HCT116 (cell line): Measurements from ENCODE around the gene SEMA6A. TPM values are rescaled to one million over a fixed set of nuclear protein-coding genes. Genes with fewer than 3 reads are reported as not detected.

Experiments
- ATAC-seq: fragments of 200-7000 bp; cut with Tn5 transposase; 2 replicates; pipeline ENCODE4 v1.9.1; 2020; ENCODE audit warnings: mild to moderate bottlenecking, moderate library complexity
- BruUV-seq: library from RNA; stranded (reverse); fragments of 400-500 nt; replicated peaks from 2 replicates; lab custom pipeline; 2021; lab: Mats Ljungman, UMichigan
- CTCF ChIA-PET: fragments of 300-600 bp; sonication (Branson Sonifier 250); formaldehyde crosslinking; loops from one replicate; lab custom pipeline; 2021; ENCODE audit warnings: antibody characterized with exemption; lab: Charles Lee
- POLR2A ChIA-PET: fragments of 300-600, 350-600 bp; sonication (Branson Sonifier 250); formaldehyde crosslinking; loops from one replicate; lab custom pipeline; 2021; ENCODE audit warnings: antibody characterized with exemption; lab: Charles Lee
- RAD21 ChIA-PET, 2 experiments: fragments of 300-600 bp; sonication (Branson Sonifier 250); formaldehyde crosslinking; loops; one replicate each; lab custom pipeline; 2023; ENCODE audit warnings: low total read pairs in 2 of 2; ENCODE audit not compliant: uncharacterized antibody in 2 of 2, unreplicated experiment in 2 of 2, low non-redundant PET in 1 of 2; lab: Charles Lee
- DNase-seq: peaks from one replicate; pipeline ENCODE4 v3.0.0-alpha.2; 2010; ENCODE audit warnings: low read depth, low spot score
- H2AFZ ChIP-seq: fragments of 200-600 bp; shearing (Covaris generic), sonication (generic); 2 replicates; pipeline ENCODE4 v1.6.1; 2017; ENCODE audit warnings: low read depth, mixed run types, mixed read lengths, antibody characterized with exemption, low read length; ENCODE audit not compliant: poor library complexity, severe bottlenecking
- H3K27ac ChIP-seq: 2 replicates; pipeline ENCODE4 v1.5.1; 2012; ENCODE audit warnings: low read depth, low read length
- H3K27me3 ChIP-seq: fragments of 200-600 bp; sonication (generic); 2 replicates; pipeline ENCODE4 v1.6.1; 2016; ENCODE audit warnings: mixed run types, low read length, mixed read lengths; ENCODE audit not compliant: insufficient read depth
- H3K36me3 ChIP-seq, 2 experiments: fragments of 200-500 bp in 1 of 2; fragments of 200-600 bp in 1 of 2; sonication (Bioruptor generic) in 1 of 2; sonication (generic) in 1 of 2; 2 replicates each; pipeline versions ENCODE4 v1.5.1 to v1.6.1; 2014 to 2016; ENCODE audit warnings: low read length in 2 of 2, inconsistent platforms in 1 of 2, mixed read lengths in 1 of 2, mixed run types in 1 of 2; ENCODE audit not compliant: insufficient read depth in 2 of 2, control insufficient read depth in 1 of 2
- H3K4me1 ChIP-seq, 2 experiments: fragments of 200-600 bp in 1 of 2; sonication (generic) in 1 of 2; 2 replicates each; pipeline versions ENCODE4 v1.5.1 to v1.6.1; 2012 to 2017; ENCODE audit warnings: low read length in 2 of 2, inconsistent platforms in 1 of 2, mild to moderate bottlenecking in 1 of 2, mixed read lengths in 1 of 2, mixed run types in 1 of 2, moderate library complexity in 1 of 2; ENCODE audit not compliant: insufficient read depth in 2 of 2, control insufficient read depth in 1 of 2
- H3K4me2 ChIP-seq: fragments of 200-600 bp; sonication (generic); 2 replicates; pipeline ENCODE4 v1.6.1; 2017; ENCODE audit warnings: mixed run types, low read length, mixed read lengths
- H3K4me3 ChIP-seq, 2 experiments: fragments of 200-600 bp in 1 of 2; sonication (generic) in 1 of 2; replicated peaks in 1 of 2; 2 replicates each; pipeline ENCODE4 v1.5.1; 2011 to 2016; ENCODE audit warnings: low read length in 2 of 2, control low read depth in 1 of 2, low read depth in 1 of 2, mild to moderate bottlenecking in 1 of 2, mixed read lengths in 1 of 2, mixed run types in 1 of 2
- H3K79me2 ChIP-seq: fragments of 200-600 bp; sonication (generic); 2 replicates; pipeline ENCODE4 v1.6.1; 2017; ENCODE audit warnings: mild to moderate bottlenecking, mixed run types, low read length, moderate library complexity, mixed read lengths; ENCODE audit not compliant: insufficient read depth
- H3K9ac ChIP-seq: fragments of 200-600 bp; sonication (generic); 2 replicates; pipeline ENCODE4 v1.6.1; 2016; ENCODE audit warnings: low read length, mixed read lengths
- H3K9me2 ChIP-seq: fragments of 200-600 bp; sonication (generic), shearing (Covaris generic); 2 replicates; pipeline ENCODE4 v1.6.1; 2017; ENCODE audit warnings: mixed run types, mild to moderate bottlenecking, moderate library complexity; ENCODE audit not compliant: insufficient read depth
- H3K9me3 ChIP-seq, 2 experiments: fragments of 200-500 bp in 1 of 2; fragments of 200-600 bp in 1 of 2; sonication (Bioruptor generic) in 1 of 2; sonication (generic) in 1 of 2; 2 replicates each; pipeline ENCODE4 v1.6.1; 2014 to 2017; ENCODE audit warnings: low read length in 2 of 2, mixed read lengths in 2 of 2, inconsistent platforms in 1 of 2, low read depth in 1 of 2, mild to moderate bottlenecking in 1 of 2, mixed run types in 1 of 2, moderate library complexity in 1 of 2; ENCODE audit not compliant: control insufficient read depth in 1 of 2, insufficient read depth in 1 of 2
- H4K20me1 ChIP-seq: fragments of 200-600 bp; sonication (generic), shearing (Covaris generic); 2 replicates; pipeline ENCODE4 v1.6.1; 2017; ENCODE audit warnings: mixed run types, mild to moderate bottlenecking, moderate library complexity; ENCODE audit not compliant: insufficient read depth
- CBX3 ChIP-seq: IDR thresholded peaks from 2 replicates; pipeline ENCODE4 v1.6.1; 2012; ENCODE audit warnings: low read depth
- EZH2 ChIP-seq: fragments of 200-600 bp; sonication (generic); IDR thresholded peaks from 2 replicates; pipeline ENCODE4 v1.6.1; 2017; ENCODE audit warnings: antibody characterized with exemption, mixed run types
- EZH2phosphoT487 ChIP-seq: fragments of 200-600 bp; IDR thresholded peaks from 2 replicates; pipeline ENCODE4 v1.6.1; 2018; ENCODE audit warnings: antibody characterized with exemption, borderline replicate concordance
- SIN3A ChIP-seq: IDR thresholded peaks from 2 replicates; pipeline ENCODE4 v1.6.1; 2012; ENCODE audit warnings: low read depth
- TCF7L2 ChIP-seq: IDR thresholded peaks from 2 replicates; pipeline ENCODE4 v1.7.0; 2011; ENCODE audit warnings: borderline replicate concordance, inconsistent platforms; ENCODE audit not compliant: insufficient read depth, insufficient read length; ENCODE audit errors: extremely low read depth
- YY1 ChIP-seq: IDR thresholded peaks from 2 replicates; pipeline ENCODE4 v1.6.1; 2011; ENCODE audit warnings: low read length, low read depth, moderate library complexity, mild to moderate bottlenecking; ENCODE audit not compliant: insufficient replicate concordance; ENCODE audit errors: extremely low read depth
- ZFX ChIP-seq: fragments of 450-650 bp; IDR thresholded peaks from 2 replicates; pipeline ENCODE4 v1.6.1; 2017
- intact Hi-C: fragments of 100-400 bp; cut with micrococcal nuclease; formaldehyde crosslinking; loops from 2 replicates; pipeline ENCODE4 v1.10.0; 2022
- total RNA-seq: library from RNA; stranded (reverse); gene quantifications from one replicate; pipeline ENCODE4 v1.2.1, GENCODE V29; 2021; ENCODE audit not compliant: unreplicated experiment
- TF ChIP-seq, protein P1 (sequence below): IDR thresholded peaks from 2 replicates; pipeline ENCODE4 v1.6.1; 2012
- TF ChIP-seq, protein P2 (sequence below), 3 experiments: fragments of 200-600 bp in 1 of 3; sonication (generic) in 1 of 3; IDR thresholded peaks in 2 of 3; conservative IDR thresholded peaks in 1 of 3; 2 replicates each; pipeline ENCODE4 v1.5.1; 2012 to 2017; ENCODE audit warnings: low read depth in 2 of 3, low read length in 2 of 3, antibody characterized with exemption in 1 of 3, borderline replicate concordance in 1 of 3, control low read depth in 1 of 3, mild to moderate bottlenecking in 1 of 3, mixed read lengths in 1 of 3, mixed run types in 1 of 3, moderate library complexity in 1 of 3; ENCODE audit not compliant: insufficient read depth in 1 of 3

SEMA6A gene
- total RNA-seq, 1 experiment from 2014 or later: 6.7 TPM

DNA sequence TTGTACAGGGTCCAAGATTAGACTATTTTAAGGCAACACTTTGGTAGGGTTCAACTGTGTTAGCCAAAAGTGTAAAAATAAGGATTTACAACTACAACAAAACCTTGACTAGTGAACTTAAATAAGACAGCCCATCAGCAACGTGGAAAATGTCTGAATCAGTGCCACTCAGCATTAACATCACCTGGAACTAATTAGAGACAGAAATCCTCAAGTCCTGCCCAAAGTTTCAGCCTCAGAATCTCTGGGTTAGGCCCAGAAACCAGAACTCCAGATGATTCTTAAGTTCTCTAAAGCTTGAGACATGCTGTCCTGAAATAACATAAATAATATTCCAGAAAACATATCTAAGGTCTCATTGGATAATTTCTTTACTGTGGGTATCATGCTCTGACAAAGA, 118.6 kb downstream of the SEMA6A start (continued):
- TF ChIP-seq, protein P1, sequence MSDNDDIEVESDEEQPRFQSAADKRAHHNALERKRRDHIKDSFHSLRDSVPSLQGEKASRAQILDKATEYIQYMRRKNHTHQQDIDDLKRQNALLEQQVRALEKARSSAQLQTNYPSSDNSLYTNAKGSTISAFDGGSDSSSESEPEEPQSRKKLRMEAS: no peak
- no peak for TF ChIP-seq TCF7L2
- TF ChIP-seq YY1: no peak

DNA sequence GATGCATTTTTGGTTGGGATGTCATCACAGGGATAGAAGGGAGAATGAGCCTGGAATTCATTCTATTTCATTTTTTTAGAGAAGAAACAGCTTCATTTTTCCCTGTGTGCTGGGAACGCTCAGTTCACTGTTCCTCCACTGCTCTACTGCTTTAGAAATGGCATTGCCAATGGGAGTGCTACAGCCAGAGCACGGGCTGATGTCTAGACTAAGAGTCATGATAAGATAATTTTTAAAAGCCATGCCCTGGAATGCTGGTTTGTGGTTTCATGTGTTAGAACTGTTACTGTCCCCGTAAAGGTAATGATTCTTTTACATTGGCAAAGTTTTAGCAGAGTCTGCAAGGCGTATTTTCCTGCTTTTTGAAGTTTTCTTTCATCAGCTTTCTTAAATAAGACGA, 119.6 kb downstream of the SEMA6A start:
- Histone ChIP-seq H3K4me2 (no peak overlapping the region), H3K9ac (no peak overlapping the region), H3K9me3 (no peaks in the 10 kb centered on the region), H3K4me1 (no peaks in the 10 kb centered on the region), H3K27ac (no peak overlapping the region), H4K20me1 (no peaks in the 10 kb centered on the region), H3K4me3 (no peak overlapping the region), H3K27me3 (no peaks in the 10 kb centered on the region), H2AFZ (no peak overlapping the region), H3K36me3 (no peaks in the 10 kb centered on the region), H3K9me2 (no peaks in the 10 kb centered on the region), H3K79me2 (no peaks in the 10 kb centered on the region)
- ChIA-PET RAD21 (no interaction called here), POLR2A (no interaction called here), CTCF (no interaction called here)
- BruUV-seq: no TSS peak
- no peak for ATAC-seq
- TF ChIP-seq SIN3A (no peak), ZFX (no peak), TCF7L2 (no peak), EZH2 (no peak), CBX3 (no peak), EZH2phosphoT487 (no peak)
- TF ChIP-seq, protein P2, sequence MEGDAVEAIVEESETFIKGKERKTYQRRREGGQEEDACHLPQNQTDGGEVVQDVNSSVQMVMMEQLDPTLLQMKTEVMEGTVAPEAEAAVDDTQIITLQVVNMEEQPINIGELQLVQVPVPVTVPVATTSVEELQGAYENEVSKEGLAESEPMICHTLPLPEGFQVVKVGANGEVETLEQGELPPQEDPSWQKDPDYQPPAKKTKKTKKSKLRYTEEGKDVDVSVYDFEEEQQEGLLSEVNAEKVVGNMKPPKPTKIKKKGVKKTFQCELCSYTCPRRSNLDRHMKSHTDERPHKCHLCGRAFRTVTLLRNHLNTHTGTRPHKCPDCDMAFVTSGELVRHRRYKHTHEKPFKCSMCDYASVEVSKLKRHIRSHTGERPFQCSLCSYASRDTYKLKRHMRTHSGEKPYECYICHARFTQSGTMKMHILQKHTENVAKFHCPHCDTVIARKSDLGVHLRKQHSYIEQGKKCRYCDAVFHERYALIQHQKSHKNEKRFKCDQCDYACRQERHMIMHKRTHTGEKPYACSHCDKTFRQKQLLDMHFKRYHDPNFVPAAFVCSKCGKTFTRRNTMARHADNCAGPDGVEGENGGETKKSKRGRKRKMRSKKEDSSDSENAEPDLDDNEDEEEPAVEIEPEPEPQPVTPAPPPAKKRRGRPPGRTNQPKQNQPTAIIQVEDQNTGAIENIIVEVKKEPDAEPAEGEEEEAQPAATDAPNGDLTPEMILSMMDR (IDR thresholded peaks at IDR 0.05 in 2 of 3, conservative IDR thresholded peaks at IDR 0.05 in 1 of 3; ENCODE audit: borderline replicate concordance in 1 of 3, insufficient read depth in 1 of 3, low read depth in 2 of 3, low read length in 2 of 3): no peak
- DNase-seq: no peak
- intact Hi-C loops: no loop called here
